Brain microvascular endothelial cell (primary cell): Measurements from ENCODE around the gene NUDT3.

Source experiments
- DNase-seq: peaks from one replicate; pipeline ENCODE4 v3.0.0-alpha.2; 2020
- H3K27ac ChIP-seq: fragments of 250-450 bp; sonication (Bioruptor Pico); 2 replicates; pipeline ENCODE4 v1.5.1; 2020; ENCODE audit warnings: mild to moderate bottlenecking, moderate library complexity
- H3K27me3 ChIP-seq: fragments of 250-450 bp; sonication (Bioruptor Pico); replicated peaks from 2 replicates; pipeline ENCODE4 v1.5.1; 2020; ENCODE audit warnings: mild to moderate bottlenecking
- H3K36me3 ChIP-seq: fragments of 250-450 bp; sonication (Bioruptor Pico); replicated peaks from 2 replicates; pipeline ENCODE4 v1.5.1; 2020; ENCODE audit warnings: mild to moderate bottlenecking
- H3K4me3 ChIP-seq: 2 replicates; pipeline ENCODE4 v1.5.1; 2011; ENCODE audit warnings: low read depth, mild to moderate bottlenecking, control low read depth, low read length, moderate library complexity
- in situ Hi-C: cut with HindIII; loops from 2 replicates; pipeline ENCODE4 v1.10.0; 2017; ENCODE audit warnings: low sequenced_read_pairs, low pct_ligation_motif_present
- TF ChIP-seq, protein P1 (sequence below): IDR thresholded peaks from 2 replicates; pipeline ENCODE4 v1.5.1; 2011; ENCODE audit warnings: low read depth, mild to moderate bottlenecking, moderate library complexity, low read length, control low read depth, inconsistent platforms; ENCODE audit errors: missing control alignments

The NUDT3 gene

GRCh38 chr6:34391473-34391785 lies 1.0 kb downstream of the NUDT3 start:
- TF ChIP-seq, protein P1, sequence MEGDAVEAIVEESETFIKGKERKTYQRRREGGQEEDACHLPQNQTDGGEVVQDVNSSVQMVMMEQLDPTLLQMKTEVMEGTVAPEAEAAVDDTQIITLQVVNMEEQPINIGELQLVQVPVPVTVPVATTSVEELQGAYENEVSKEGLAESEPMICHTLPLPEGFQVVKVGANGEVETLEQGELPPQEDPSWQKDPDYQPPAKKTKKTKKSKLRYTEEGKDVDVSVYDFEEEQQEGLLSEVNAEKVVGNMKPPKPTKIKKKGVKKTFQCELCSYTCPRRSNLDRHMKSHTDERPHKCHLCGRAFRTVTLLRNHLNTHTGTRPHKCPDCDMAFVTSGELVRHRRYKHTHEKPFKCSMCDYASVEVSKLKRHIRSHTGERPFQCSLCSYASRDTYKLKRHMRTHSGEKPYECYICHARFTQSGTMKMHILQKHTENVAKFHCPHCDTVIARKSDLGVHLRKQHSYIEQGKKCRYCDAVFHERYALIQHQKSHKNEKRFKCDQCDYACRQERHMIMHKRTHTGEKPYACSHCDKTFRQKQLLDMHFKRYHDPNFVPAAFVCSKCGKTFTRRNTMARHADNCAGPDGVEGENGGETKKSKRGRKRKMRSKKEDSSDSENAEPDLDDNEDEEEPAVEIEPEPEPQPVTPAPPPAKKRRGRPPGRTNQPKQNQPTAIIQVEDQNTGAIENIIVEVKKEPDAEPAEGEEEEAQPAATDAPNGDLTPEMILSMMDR = no peak
- in situ Hi-C loops = no loop called here

GRCh38 chr6:34390531-34391472 lies 1.7 kb downstream of the NUDT3 start:
- TF ChIP-seq, protein P1 = no peak
- peak overlapping the region; percentile 0 for H3K27ac ChIP-seq
- in situ Hi-C loops = no loop called here
- peak overlapping the region; percentile 82 for H3K4me3 ChIP-seq
- peak; percentile 25 for DNase-seq
- no peaks in the 10 kb centered on the region for H3K36me3 ChIP-seq
- H3K27me3 ChIP-seq = no peaks in the 10 kb centered on the region

More at GRCh38 chr6:34391473-34391785, 1.0 kb downstream of the NUDT3 start:
- Histone ChIP-seq H3K27me3 (no peaks in the 10 kb centered on the region), H3K27ac (peak overlapping the region; percentile 0), H3K36me3 (no peaks in the 10 kb centered on the region), H3K4me3 (peak overlapping the region; percentile 82)
- no peak for DNase-seq

DNA sequence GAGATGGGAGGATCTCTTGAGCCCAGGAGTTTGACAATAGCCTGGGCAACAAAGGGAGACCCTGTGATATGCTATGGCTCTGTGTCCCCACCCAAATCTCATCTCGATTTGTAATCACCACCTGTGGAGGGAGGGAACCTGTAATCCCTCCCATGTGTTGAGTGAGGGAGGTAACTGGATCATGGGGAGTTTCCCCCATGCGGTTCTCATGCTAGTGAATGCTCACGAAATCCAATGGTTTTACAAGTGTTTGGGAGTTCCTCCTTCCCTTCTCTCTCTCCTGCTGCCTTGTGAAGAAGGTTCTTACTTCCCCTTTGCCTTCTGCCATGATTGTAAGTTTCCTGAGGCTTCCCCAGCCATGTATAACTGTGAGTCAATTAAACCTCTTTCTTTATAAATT lies 3.4 kb downstream of the NUDT3 start:
- Histone ChIP-seq H3K27me3 (no peaks in the 10 kb centered on the region), H3K4me3 (no peak overlapping the region), H3K27ac (no peak overlapping the region), H3K36me3 (no peaks in the 10 kb centered on the region)
- DNase-seq = no peak
- TF ChIP-seq, protein P1 = no peak
- in situ Hi-C loops = no loop called here

DNA sequence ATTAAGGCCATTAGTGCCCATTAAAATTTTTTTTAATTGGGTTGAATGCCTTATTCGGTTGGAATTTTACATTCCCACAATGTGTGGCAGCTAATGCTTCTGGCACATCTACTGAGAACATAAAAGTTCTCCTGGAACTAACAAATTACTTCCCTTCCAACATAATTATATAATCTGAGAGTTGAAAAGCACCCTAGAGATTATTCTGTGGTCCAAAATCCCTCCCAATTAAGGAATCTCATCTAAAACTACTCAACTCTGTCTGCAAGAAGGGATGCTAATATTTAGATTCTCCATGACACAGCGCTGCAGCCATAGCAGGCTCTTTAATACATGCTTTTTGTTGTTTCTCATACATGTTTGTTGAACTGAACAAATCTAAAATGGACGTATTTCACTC lies 4.0 kb downstream of the NUDT3 start:
- Histone ChIP-seq H3K27me3 (no peaks in the 10 kb centered on the region), H3K36me3 (no peaks in the 10 kb centered on the region), H3K27ac (no peak overlapping the region), H3K4me3 (no peak overlapping the region)
- DNase-seq = no peak
- TF ChIP-seq, protein P1 = no peak
- in situ Hi-C loops = no loop called here

- Histone ChIP-seq H3K27ac (no peak overlapping the region), H3K4me3 (no peak overlapping the region), H3K36me3 (no peaks in the 10 kb centered on the region), H3K27me3 (no peaks in the 10 kb centered on the region)
- TF ChIP-seq, protein P1 = no peak
- in situ Hi-C loops = no loop called here
- DNase-seq = peak; percentile 94
Observed at GRCh38 chr6:34386316-34387137, 5.9 kb downstream of the NUDT3 start.
